ENCODE data around the gene IL12RB1.
"Not testable (repeated sequence)": the region's sequence is repeated elsewhere in the genome, so short reads cannot be mapped to it uniquely, and the experiment has no call there.

IL12RB1 gene

GRCh38 chr19:18109341-18109732 lies 22.6 kb upstream of the IL12RB1 start:
- no peak for TF ChIP-seq CTCF (conservative IDR thresholded peaks at IDR 0.05; ENCODE audit: low read depth)
- no peak for DNase-seq (ENCODE audit: low spot score)
- CTCF ChIA-PET, result interaction anchor here (0.5 to 2.8 kb wide), 2 partner anchors 143 to 351 kb away, joined by 3 to 11 read pairs; no protein-coding TSS in a partner anchor
- H3K27ac ChIP-seq, result peak overlapping the region; percentile 63
- POLR2A ChIA-PET (ENCODE audit: low non-redundant PET), result interaction anchor here (0.5 kb wide), 2 partner anchors 96 to 196 kb away, joined by 3 read pairs; no protein-coding TSS in a partner anchor

- peak overlapping the region; percentile 63 for H3K27ac ChIP-seq
- no peak for DNase-seq (ENCODE audit: low spot score)
- no peak for TF ChIP-seq CTCF (conservative IDR thresholded peaks at IDR 0.05; ENCODE audit: low read depth)
- POLR2A ChIA-PET (ENCODE audit: low non-redundant PET), result interaction anchor here (0.5 kb wide), 1 partner anchor 97 kb away, joined by 3 read pairs; no protein-coding TSS in a partner anchor
- CTCF ChIA-PET, result interaction anchor here (0.5 to 0.6 kb wide), 3 partner anchors 9 to 351 kb away, joined by 3 to 5 read pairs (median 3); no protein-coding TSS in a partner anchor
Measured at GRCh38 chr19:18108897-18109296, 22.2 kb upstream of the IL12RB1 start.

- POLR2A ChIA-PET (ENCODE audit: low non-redundant PET), result no interaction called here
- TF ChIP-seq CTCF (conservative IDR thresholded peaks at IDR 0.05; ENCODE audit: low read depth), result no peak
- peak overlapping the region; percentile 52 for H3K27ac ChIP-seq
- DNase-seq (ENCODE audit: low spot score), result no peak
- CTCF ChIA-PET, result interaction anchor here (0.6 to 0.7 kb wide), 2 partner anchors 59 to 172 kb away, joined by 3 to 6 read pairs; no protein-coding TSS in a partner anchor
Measured at GRCh38 chr19:18107235-18107634, 20.5 kb upstream of the IL12RB1 start.

GRCh38 chr19:18105259-18105658 lies 18.5 kb upstream of the IL12RB1 start:
- CTCF ChIA-PET; H3K27ac ChIP-seq; DNase-seq (ENCODE audit: low spot score); POLR2A ChIA-PET (ENCODE audit: low non-redundant PET): not testable (repeated sequence)

GRCh38 chr19:18104793-18105131 lies 18.0 kb upstream of the IL12RB1 start:
- CTCF ChIA-PET, result interaction anchor here (1.3 kb wide), 1 partner anchor 57 kb away, joined by 3 read pairs; no protein-coding TSS in a partner anchor
- DNase-seq (ENCODE audit: low spot score), result no peak
- TF ChIP-seq CTCF (conservative IDR thresholded peaks at IDR 0.05; ENCODE audit: low read depth), result no peak
- POLR2A ChIA-PET (ENCODE audit: low non-redundant PET), result no interaction called here
- H3K27ac ChIP-seq, result peak overlapping the region; percentile 81

GRCh38 chr19:18102916-18103542 lies 16.3 kb upstream of the IL12RB1 start:
- peak overlapping the region; percentile 81 for H3K27ac ChIP-seq
- TF ChIP-seq CTCF (conservative IDR thresholded peaks at IDR 0.05; ENCODE audit: low read depth), result no peak
- no peak for DNase-seq (ENCODE audit: low spot score)
- POLR2A ChIA-PET (ENCODE audit: low non-redundant PET), result no interaction called here
- CTCF ChIA-PET, result no interaction called here

GRCh38 chr19:18101268-18101667 lies 14.5 kb upstream of the IL12RB1 start:
- no peak for DNase-seq (ENCODE audit: low spot score)
- ChIA-PET POLR2A (ENCODE audit: low non-redundant PET) (no interaction called here), CTCF (no interaction called here)
- H3K27ac ChIP-seq, result peak overlapping the region; percentile 22
- no peak for TF ChIP-seq CTCF (conservative IDR thresholded peaks at IDR 0.05; ENCODE audit: low read depth)

All from RWPE1 (cell line).